Smooth muscle cell (in vitro differentiated cells): Measurements from ENCODE around the gene GARIN3. TPM values are rescaled to one million over a fixed set of nuclear protein-coding genes. Genes with fewer than 3 reads are reported as not detected.

Source experiments
- DNase-seq: peaks from one replicate; lab custom pipeline; 2025; ENCODE audit not compliant: unreplicated experiment; lab: John Stamatoyannopoulos, UW
- H2AFZ ChIP-seq: fragments of 200-600 bp; sonication (generic); 2 replicates; pipeline ENCODE4 v1.6.0; 2016; ENCODE audit warnings: antibody characterized with exemption, low read depth, mild to moderate bottlenecking
- H3F3A ChIP-seq: fragments of 200-600 bp; sonication (generic); 2 replicates; pipeline ENCODE4 v1.6.0; 2017; ENCODE audit warnings: antibody characterized with exemption, low read depth
- H3K27ac ChIP-seq: fragments of 200-600 bp; sonication (generic); 2 replicates; pipeline ENCODE4 v1.5.1; 2016; ENCODE audit warnings: low read depth, mild to moderate bottlenecking
- H3K27me3 ChIP-seq: fragments of 200-600 bp; sonication (generic); 2 replicates; pipeline ENCODE4 v1.6.1; 2016; ENCODE audit warnings: low read depth, mild to moderate bottlenecking
- H3K36me3 ChIP-seq: fragments of 200-600 bp; sonication (generic); 2 replicates; pipeline ENCODE4 v1.5.1; 2016; ENCODE audit warnings: low read depth
- H3K4me1 ChIP-seq: fragments of 200-600 bp; sonication (generic); 2 replicates; pipeline ENCODE4 v1.5.1; 2016; ENCODE audit warnings: low read depth
- H3K4me2 ChIP-seq: fragments of 200-600 bp; sonication (generic); 2 replicates; pipeline ENCODE4 v1.6.0; 2016; ENCODE audit warnings: mild to moderate bottlenecking
- H3K4me3 ChIP-seq: fragments of 200-600 bp; sonication (generic); 2 replicates; pipeline ENCODE4 v1.5.1; 2016; ENCODE audit warnings: mild to moderate bottlenecking
- H3K79me2 ChIP-seq: fragments of 200-600 bp; sonication (generic); 2 replicates; pipeline ENCODE4 v1.6.0; 2016; ENCODE audit warnings: low read depth, mild to moderate bottlenecking
- H3K9ac ChIP-seq: fragments of 200-600 bp; sonication (generic); 2 replicates; pipeline ENCODE4 v1.6.0; 2016; ENCODE audit warnings: low read depth
- H3K9me3 ChIP-seq: fragments of 200-600 bp; sonication (generic); replicated peaks from 2 replicates; pipeline ENCODE4 v1.5.1; 2016; ENCODE audit warnings: low read depth
- H4K20me1 ChIP-seq: fragments of 200-600 bp; sonication (generic); 2 replicates; pipeline ENCODE4 v1.6.0; 2016; ENCODE audit warnings: low read depth
- WGBS: methylation state at CpG from one replicate; pipeline ENCODE4 v1.1.7; 2016; ENCODE audit warnings: low lambda C conversion rate; 5-methylcytosine and 5-hydroxymethylcytosine counted together
- polyA plus RNA-seq: library from polyadenylated mRNA; unstranded; fragments of >200 nt; fragmentation: Nextera tagmentation; extraction: Ambion mirVana; gene quantifications from 2 replicates; pipeline ENCODE4 v1.2.1, GENCODE V29; 2016
- total RNA-seq: library from RNA; depleted of rRNA; stranded (reverse); fragments of >200 nt; gene quantifications from 2 replicates; pipeline ENCODE4 v1.2.3, GENCODE V29; 2014
- TF ChIP-seq, protein P1 (sequence below): fragments of 200-600 bp; sonication (generic); IDR thresholded peaks from 2 replicates; pipeline ENCODE4 v1.5.1; 2017; ENCODE audit warnings: borderline replicate concordance, mild to moderate bottlenecking, antibody characterized with exemption; ENCODE audit not compliant: insufficient read depth, poor library complexity, severe bottlenecking

GARIN3 gene
- total and polyA plus RNA-seq, 2 experiments from 2014 or later: not detected

DNA sequence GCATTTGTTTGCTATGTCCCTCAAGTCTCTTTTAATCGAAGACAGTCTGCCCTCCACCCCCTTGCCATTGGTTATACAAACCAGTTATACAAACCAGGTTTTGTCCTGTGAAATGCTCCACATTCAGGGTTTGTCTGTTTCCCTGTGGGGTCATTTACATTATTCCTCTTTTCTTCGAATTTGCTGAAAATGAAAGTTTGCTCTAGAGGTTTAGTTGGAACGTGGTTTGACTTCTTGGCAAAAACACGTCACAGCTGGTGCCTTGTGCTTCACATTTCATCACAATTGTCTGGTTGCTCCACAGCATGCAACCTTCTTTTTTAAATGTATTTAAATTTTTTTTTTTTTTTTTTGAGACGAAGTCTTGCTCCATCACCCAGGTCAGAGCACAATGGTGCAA is 53.1 kb downstream of the GARIN3 start:
- WGBS: 93% methylated on average over 5 of the region's 5 CpGs
- Histone ChIP-seq H3K36me3 (no peaks in the 10 kb centered on the region), H4K20me1 (no peaks in the 10 kb centered on the region), H3K27ac (no peak overlapping the region), H3F3A (peaks cover 7% of the 10 kb centered on the region), H3K79me2 (no peaks in the 10 kb centered on the region), H3K27me3 (no peaks in the 10 kb centered on the region), H2AFZ (no peak overlapping the region), H3K4me2 (no peak overlapping the region), H3K4me1 (peaks cover 11% of the 10 kb centered on the region), H3K4me3 (no peak overlapping the region), H3K9me3 (no peaks in the 10 kb centered on the region), H3K9ac (no peak overlapping the region)
- no peak for DNase-seq
- TF ChIP-seq, protein P1, sequence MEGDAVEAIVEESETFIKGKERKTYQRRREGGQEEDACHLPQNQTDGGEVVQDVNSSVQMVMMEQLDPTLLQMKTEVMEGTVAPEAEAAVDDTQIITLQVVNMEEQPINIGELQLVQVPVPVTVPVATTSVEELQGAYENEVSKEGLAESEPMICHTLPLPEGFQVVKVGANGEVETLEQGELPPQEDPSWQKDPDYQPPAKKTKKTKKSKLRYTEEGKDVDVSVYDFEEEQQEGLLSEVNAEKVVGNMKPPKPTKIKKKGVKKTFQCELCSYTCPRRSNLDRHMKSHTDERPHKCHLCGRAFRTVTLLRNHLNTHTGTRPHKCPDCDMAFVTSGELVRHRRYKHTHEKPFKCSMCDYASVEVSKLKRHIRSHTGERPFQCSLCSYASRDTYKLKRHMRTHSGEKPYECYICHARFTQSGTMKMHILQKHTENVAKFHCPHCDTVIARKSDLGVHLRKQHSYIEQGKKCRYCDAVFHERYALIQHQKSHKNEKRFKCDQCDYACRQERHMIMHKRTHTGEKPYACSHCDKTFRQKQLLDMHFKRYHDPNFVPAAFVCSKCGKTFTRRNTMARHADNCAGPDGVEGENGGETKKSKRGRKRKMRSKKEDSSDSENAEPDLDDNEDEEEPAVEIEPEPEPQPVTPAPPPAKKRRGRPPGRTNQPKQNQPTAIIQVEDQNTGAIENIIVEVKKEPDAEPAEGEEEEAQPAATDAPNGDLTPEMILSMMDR: no peak

Other genes with a start within 250 kb of the GARIN3 start
- gene TIMD4, start 203.0 kb downstream of the GARIN3 start, total RNA-seq: not detected in 2 replicates
- gene TIMD4, start 203.0 kb downstream of the GARIN3 start, polyA plus RNA-seq: not detected in 2 replicates
- gene HAVCR1, start 107.1 kb downstream of the GARIN3 start, total RNA-seq: 0.72 TPM in 1 of 2 replicates, not detected in the other
- not detected in 2 replicates for gene HAVCR1, start 107.1 kb downstream of the GARIN3 start, polyA plus RNA-seq
- 0.04 and 2.0 TPM in 2 replicates for gene HAVCR2, start 57.2 kb downstream of the GARIN3 start, total RNA-seq
- 0.17 and 0.47 TPM in 2 replicates for gene HAVCR2, start 57.2 kb downstream of the GARIN3 start, polyA plus RNA-seq
- 9.3 and 12.2 TPM in 2 replicates for gene MED7, start 23.4 kb downstream of the GARIN3 start, total RNA-seq
- gene MED7, start 23.4 kb downstream of the GARIN3 start, polyA plus RNA-seq: 12.7 and 13.5 TPM in 2 replicates
- 1.7 and 1.8 TPM in 2 replicates for gene ITK, start 14.6 kb upstream of the GARIN3 start, total RNA-seq
- 0.97 TPM in 1 of 2 replicates, not detected in the other for gene ITK, start 14.6 kb upstream of the GARIN3 start, polyA plus RNA-seq
- gene CYFIP2, start 99.9 kb upstream of the GARIN3 start, total RNA-seq: 9.7 and 17.8 TPM in 2 replicates
- gene CYFIP2, start 99.9 kb upstream of the GARIN3 start, polyA plus RNA-seq: 11.4 and 28.6 TPM in 2 replicates